Astrocyte (in vitro differentiated cells and primary cell): ENCODE results near the gene TP53BP1. TPM values are rescaled to one million over a fixed set of nuclear protein-coding genes. Genes with fewer than 3 reads are reported as not detected.

Experiments
- DNase-seq: peaks from one replicate; pipeline ENCODE4 v3.0.0-alpha.2; 2010; ENCODE audit warnings: low read depth
- FAIRE-seq: peaks from 2 replicates; lab custom pipeline; 2011; peaks lifted over from hg19 to GRCh38; lab: Jason Lieb, UNC
- H2AFZ ChIP-seq: 2 replicates; pipeline ENCODE4 v1.6.0; 2012; ENCODE audit warnings: low read depth, low read length, inconsistent platforms
- H3K27ac ChIP-seq: 2 replicates; pipeline ENCODE4 v1.5.1; 2011; ENCODE audit warnings: low read depth, low read length, inconsistent platforms
- H3K27me3 ChIP-seq: 2 replicates; pipeline ENCODE4 v1.6.0; 2011; ENCODE audit warnings: low read length, inconsistent platforms; ENCODE audit not compliant: insufficient read depth
- H3K36me3 ChIP-seq: 2 replicates; pipeline ENCODE4 v1.5.1; 2011; ENCODE audit warnings: low read length, inconsistent platforms; ENCODE audit not compliant: insufficient read depth
- H3K4me1 ChIP-seq: 2 replicates; pipeline ENCODE4 v1.5.1; 2011; ENCODE audit warnings: low read length, inconsistent platforms; ENCODE audit not compliant: insufficient read depth
- H3K4me2 ChIP-seq: 2 replicates; pipeline ENCODE4 v1.6.0; 2012; ENCODE audit warnings: low read length, inconsistent platforms
- H3K4me3 ChIP-seq: 2 replicates; pipeline ENCODE4 v1.5.1; 2011; ENCODE audit warnings: low read depth, mild to moderate bottlenecking, low read length, inconsistent platforms; ENCODE audit not compliant: insufficient read depth
- H3K79me2 ChIP-seq: 2 replicates; pipeline ENCODE4 v1.6.0; 2012; ENCODE audit warnings: mild to moderate bottlenecking, low read length, inconsistent platforms; ENCODE audit not compliant: insufficient read depth
- H3K9ac ChIP-seq: 2 replicates; pipeline ENCODE4 v1.6.0; 2012; ENCODE audit warnings: mild to moderate bottlenecking, low read length, inconsistent platforms
- H3K9me3 ChIP-seq: 2 replicates; pipeline ENCODE4 v1.5.1; 2012; ENCODE audit warnings: low read depth, mild to moderate bottlenecking, low read length, inconsistent platforms; ENCODE audit not compliant: insufficient read depth
- H4K20me1 ChIP-seq: 2 replicates; pipeline ENCODE4 v1.6.0; 2012; ENCODE audit warnings: low read length, inconsistent platforms; ENCODE audit not compliant: insufficient read depth
- H3K27ac Mint-ChIP-seq: one replicate; pipeline ENCODE4 v1.8.0; 2021; ENCODE audit warnings: mild to moderate bottlenecking, mixed read lengths; ENCODE audit not compliant: unreplicated experiment
- H3K27me3 Mint-ChIP-seq: one replicate; pipeline ENCODE4 v1.8.0; 2021; ENCODE audit warnings: low read depth, mixed read lengths; ENCODE audit not compliant: unreplicated experiment
- H3K36me3 Mint-ChIP-seq: one replicate; pipeline ENCODE4 v1.8.0; 2021; ENCODE audit warnings: low read depth, mixed read lengths; ENCODE audit not compliant: unreplicated experiment
- H3K4me1 Mint-ChIP-seq: one replicate; pipeline ENCODE4 v1.8.0; 2021; ENCODE audit warnings: low read depth, mixed read lengths; ENCODE audit not compliant: unreplicated experiment
- H3K4me3 Mint-ChIP-seq: one replicate; pipeline ENCODE4 v1.8.0; 2021; ENCODE audit warnings: mild to moderate bottlenecking, moderate library complexity, mixed read lengths; ENCODE audit not compliant: unreplicated experiment
- H3K9me3 Mint-ChIP-seq: one replicate; pipeline ENCODE4 v1.8.0; 2021; ENCODE audit warnings: mild to moderate bottlenecking, mixed read lengths; ENCODE audit not compliant: unreplicated experiment
- EZH2 ChIP-seq: IDR thresholded peaks from 2 replicates; pipeline ENCODE4 v1.6.1; 2012; ENCODE audit warnings: mild to moderate bottlenecking, low read length, inconsistent platforms; ENCODE audit not compliant: insufficient read depth
- total RNA-seq: library from RNA; stranded (reverse); gene quantifications from 2 replicates; pipeline ENCODE4 v1.2.1, GENCODE V29; 2021
- TF ChIP-seq, protein P1 (sequence below): IDR thresholded peaks from 2 replicates; pipeline ENCODE4 v1.5.1; 2011; ENCODE audit warnings: low read depth, mild to moderate bottlenecking, inconsistent platforms, low read length, moderate library complexity; ENCODE audit not compliant: insufficient read depth

TP53BP1 gene
- total RNA-seq, 1 donor from 2014 or later, result 71.9 TPM

DNA sequence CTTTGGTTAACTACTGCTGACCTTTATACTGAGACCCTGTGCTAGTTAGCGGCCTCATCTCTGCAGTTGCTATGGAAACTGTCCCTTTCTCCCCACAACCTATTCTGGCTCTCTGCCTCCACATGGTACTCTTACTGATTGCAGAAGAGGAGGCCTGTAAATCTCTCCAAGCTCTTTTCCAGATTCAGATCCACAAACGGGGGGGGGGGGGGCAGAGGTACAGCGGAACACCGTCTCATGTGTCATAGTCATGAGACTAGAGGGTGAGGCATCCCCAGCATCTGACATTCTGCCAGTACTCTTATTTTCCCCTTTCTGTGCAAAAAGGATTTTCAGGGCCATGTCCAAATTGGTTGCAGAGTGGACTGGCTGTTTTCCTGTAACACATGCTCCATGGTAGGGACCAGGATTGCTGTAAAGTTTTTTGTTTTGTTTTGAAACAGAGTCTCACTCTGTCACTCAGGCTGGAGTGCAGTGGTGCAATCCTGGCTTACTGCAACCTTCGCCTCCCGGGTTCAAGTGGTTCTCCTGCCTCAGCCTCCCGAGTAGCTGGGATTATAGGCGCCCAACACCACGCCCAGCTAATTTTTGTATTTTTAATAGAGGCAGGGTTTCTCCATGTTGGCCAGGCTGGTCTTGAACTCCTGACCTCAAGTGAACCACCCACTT lies 16.2 kb upstream of the TP53BP1 start:
- Histone ChIP-seq H3K9me3 (no peaks in the 10 kb centered on the region), H3K36me3 (no peaks in the 10 kb centered on the region), H3K4me1 (peaks cover 22% of the 10 kb centered on the region), H3K4me2 (peak overlapping the region; percentile 97), H3K9ac (peak overlapping the region; percentile 49), H3K4me3 (no peak overlapping the region), H3K27ac (no peak overlapping the region), H3K79me2 (no peaks in the 10 kb centered on the region), H4K20me1 (no peaks in the 10 kb centered on the region), H2AFZ (peak overlapping the region; percentile 19), H3K27me3 (no peaks in the 10 kb centered on the region)
- H3K4me3 Mint-ChIP-seq, result peak overlapping the region; percentile 87
- peaks cover 6% of the 10 kb centered on the region for H3K27me3 Mint-ChIP-seq
- DNase-seq (no peak), FAIRE-seq (no peak)
- peaks cover 3% of the 10 kb centered on the region for H3K36me3 Mint-ChIP-seq
- no peaks in the 10 kb centered on the region for H3K9me3 Mint-ChIP-seq
- no peak for TF ChIP-seq EZH2
- TF ChIP-seq, protein P1, sequence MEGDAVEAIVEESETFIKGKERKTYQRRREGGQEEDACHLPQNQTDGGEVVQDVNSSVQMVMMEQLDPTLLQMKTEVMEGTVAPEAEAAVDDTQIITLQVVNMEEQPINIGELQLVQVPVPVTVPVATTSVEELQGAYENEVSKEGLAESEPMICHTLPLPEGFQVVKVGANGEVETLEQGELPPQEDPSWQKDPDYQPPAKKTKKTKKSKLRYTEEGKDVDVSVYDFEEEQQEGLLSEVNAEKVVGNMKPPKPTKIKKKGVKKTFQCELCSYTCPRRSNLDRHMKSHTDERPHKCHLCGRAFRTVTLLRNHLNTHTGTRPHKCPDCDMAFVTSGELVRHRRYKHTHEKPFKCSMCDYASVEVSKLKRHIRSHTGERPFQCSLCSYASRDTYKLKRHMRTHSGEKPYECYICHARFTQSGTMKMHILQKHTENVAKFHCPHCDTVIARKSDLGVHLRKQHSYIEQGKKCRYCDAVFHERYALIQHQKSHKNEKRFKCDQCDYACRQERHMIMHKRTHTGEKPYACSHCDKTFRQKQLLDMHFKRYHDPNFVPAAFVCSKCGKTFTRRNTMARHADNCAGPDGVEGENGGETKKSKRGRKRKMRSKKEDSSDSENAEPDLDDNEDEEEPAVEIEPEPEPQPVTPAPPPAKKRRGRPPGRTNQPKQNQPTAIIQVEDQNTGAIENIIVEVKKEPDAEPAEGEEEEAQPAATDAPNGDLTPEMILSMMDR, result no peak
- H3K4me1 Mint-ChIP-seq, result peaks cover 41% of the 10 kb centered on the region
- H3K27ac Mint-ChIP-seq, result peak overlapping the region; percentile 75

- Histone ChIP-seq H2AFZ (no peak overlapping the region), H3K4me2 (peak overlapping the region; percentile 97), H3K79me2 (no peaks in the 10 kb centered on the region), H4K20me1 (no peaks in the 10 kb centered on the region), H3K4me1 (peaks cover 17% of the 10 kb centered on the region), H3K27me3 (no peaks in the 10 kb centered on the region), H3K9ac (no peak overlapping the region), H3K36me3 (no peaks in the 10 kb centered on the region), H3K4me3 (no peak overlapping the region), H3K9me3 (no peaks in the 10 kb centered on the region), H3K27ac (no peak overlapping the region)
- H3K27me3 Mint-ChIP-seq, result peaks cover 6% of the 10 kb centered on the region
- H3K36me3 Mint-ChIP-seq, result peaks cover 3% of the 10 kb centered on the region
- DNase-seq (no peak), FAIRE-seq (no peak)
- no peaks in the 10 kb centered on the region for H3K9me3 Mint-ChIP-seq
- no peak for TF ChIP-seq EZH2
- TF ChIP-seq, protein P1, result no peak
- H3K4me3 Mint-ChIP-seq, result no peak overlapping the region
- H3K27ac Mint-ChIP-seq, result no peak overlapping the region
- peaks cover 35% of the 10 kb centered on the region for H3K4me1 Mint-ChIP-seq
These were observed 15.5 kb upstream of the TP53BP1 start for GRCh38 chr15:43508421-43508820.

DNA sequence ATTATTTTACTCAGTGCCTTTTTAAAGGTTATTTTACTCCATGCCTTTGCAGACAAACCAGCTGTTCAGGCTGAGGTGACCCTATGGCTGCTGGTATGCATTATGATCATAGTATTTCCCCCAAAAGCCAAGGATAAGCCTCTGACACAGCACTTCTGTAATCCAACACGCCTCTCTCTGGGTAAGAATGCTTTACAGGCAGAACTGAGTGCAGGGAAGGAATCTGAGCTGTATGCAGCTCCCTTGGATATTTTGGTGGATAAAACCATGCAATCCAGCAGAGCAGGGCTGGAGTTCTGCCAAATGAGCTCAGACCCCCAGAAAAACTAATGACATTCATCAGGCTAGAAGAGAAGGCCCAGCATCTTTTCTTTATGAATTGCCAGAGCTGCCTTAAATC lies 12.8 kb upstream of the TP53BP1 start:
- H3K9me3 Mint-ChIP-seq, result no peaks in the 10 kb centered on the region
- no peaks in the 10 kb centered on the region for H3K36me3 ChIP-seq
- no peaks in the 10 kb centered on the region for H4K20me1 ChIP-seq
- no peaks in the 10 kb centered on the region for H3K79me2 ChIP-seq
- DNase-seq, result peak; percentile 72
- H3K27me3 ChIP-seq, result no peaks in the 10 kb centered on the region
- no peaks in the 10 kb centered on the region for H3K36me3 Mint-ChIP-seq
- H3K4me3 ChIP-seq, result no peak overlapping the region
- H3K4me1 ChIP-seq, result peaks cover 11% of the 10 kb centered on the region
- no peak for FAIRE-seq
- H3K4me1 Mint-ChIP-seq, result peaks cover 31% of the 10 kb centered on the region
- H3K9me3 ChIP-seq, result no peaks in the 10 kb centered on the region
- peaks cover 2% of the 10 kb centered on the region for H3K27me3 Mint-ChIP-seq
- H3K4me3 Mint-ChIP-seq, result no peak overlapping the region
- no peak overlapping the region for H3K27ac ChIP-seq
- no peak overlapping the region for H3K4me2 ChIP-seq
- TF ChIP-seq EZH2, result no peak
- TF ChIP-seq, protein P1, result no peak
- peak overlapping the region; percentile 82 for H3K27ac Mint-ChIP-seq
- H3K9ac ChIP-seq, result no peak overlapping the region
- H2AFZ ChIP-seq, result no peak overlapping the region
